NT2/D1 (cell line): Measurements from ENCODE around the gene VSTM2B.

Experiments used
- DNase-seq: peaks from one replicate; pipeline ENCODE4 v3.0.0-alpha.2; 2011; ENCODE audit warnings: low read depth, low spot score
- H3K27me3 ChIP-seq: 2 replicates; pipeline ENCODE4 v1.6.0; 2011; ENCODE audit warnings: mild to moderate bottlenecking; ENCODE audit not compliant: insufficient read length, insufficient read depth
- H3K36me3 ChIP-seq: 2 replicates; pipeline ENCODE4 v1.6.1; 2011; ENCODE audit warnings: mild to moderate bottlenecking, low read length, mixed read lengths; ENCODE audit not compliant: insufficient read depth, insufficient read length
- H3K4me1 ChIP-seq: 2 replicates; pipeline ENCODE4 v1.5.1; 2011; ENCODE audit not compliant: insufficient read depth, insufficient read length
- H3K4me3 ChIP-seq: 2 replicates; pipeline ENCODE4 v1.5.1; 2011; ENCODE audit warnings: low read depth; ENCODE audit not compliant: insufficient read length
- H3K9ac ChIP-seq: 2 replicates; pipeline ENCODE4 v1.6.0; 2011; ENCODE audit warnings: low read depth; ENCODE audit not compliant: insufficient read length
- H3K9me3 ChIP-seq: 2 replicates; pipeline ENCODE4 v1.5.1; 2011; ENCODE audit warnings: mild to moderate bottlenecking, low read length; ENCODE audit not compliant: insufficient read depth
- SUZ12 ChIP-seq: IDR thresholded peaks from 2 replicates; pipeline ENCODE4 v1.6.1; 2011; ENCODE audit not compliant: insufficient read length, insufficient read depth; ENCODE audit errors: extremely low read depth
- YY1 ChIP-seq: IDR thresholded peaks from 2 replicates; pipeline ENCODE4 v1.6.1; 2011; ENCODE audit not compliant: insufficient read length, insufficient read depth
- ZNF274 ChIP-seq: IDR thresholded peaks from 2 replicates; pipeline ENCODE4 v1.6.1; 2011; ENCODE audit warnings: mild to moderate bottlenecking, low read depth, low read length

Gene VSTM2B

DNA sequence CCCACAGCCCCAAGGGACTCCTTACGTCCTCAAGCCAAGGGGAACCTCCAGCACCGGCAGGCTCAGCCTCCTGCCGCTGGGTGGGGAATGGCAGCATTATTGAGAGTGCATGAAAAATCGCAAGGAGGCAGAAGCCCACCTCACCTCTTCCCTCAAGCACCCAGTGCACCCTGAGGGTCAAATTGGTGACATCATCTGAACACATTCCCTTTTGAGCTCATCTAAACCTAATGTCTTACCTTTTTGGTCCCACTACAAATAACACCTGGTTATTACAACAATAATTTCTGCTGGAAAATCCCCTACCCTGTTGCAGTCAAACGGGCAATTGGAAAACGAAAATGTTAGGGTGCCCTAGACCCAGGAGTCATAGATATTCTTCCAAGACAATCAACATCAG, 68.1 kb downstream of the VSTM2B start:
- DNase-seq, result no peak
- peaks cover 3% of the 10 kb centered on the region for H3K4me1 ChIP-seq
- TF ChIP-seq ZNF274 (no peak), SUZ12 (no peak), YY1 (no peak)
- H3K27me3 ChIP-seq, result peaks cover 10% of the 10 kb centered on the region
- H3K36me3 ChIP-seq, result no peaks in the 10 kb centered on the region
- no peak overlapping the region for H3K4me3 ChIP-seq
- H3K9ac ChIP-seq, result no peak overlapping the region
- peaks cover 6% of the 10 kb centered on the region; the same call in 1 of the 2 replicates for H3K9me3 ChIP-seq

DNA sequence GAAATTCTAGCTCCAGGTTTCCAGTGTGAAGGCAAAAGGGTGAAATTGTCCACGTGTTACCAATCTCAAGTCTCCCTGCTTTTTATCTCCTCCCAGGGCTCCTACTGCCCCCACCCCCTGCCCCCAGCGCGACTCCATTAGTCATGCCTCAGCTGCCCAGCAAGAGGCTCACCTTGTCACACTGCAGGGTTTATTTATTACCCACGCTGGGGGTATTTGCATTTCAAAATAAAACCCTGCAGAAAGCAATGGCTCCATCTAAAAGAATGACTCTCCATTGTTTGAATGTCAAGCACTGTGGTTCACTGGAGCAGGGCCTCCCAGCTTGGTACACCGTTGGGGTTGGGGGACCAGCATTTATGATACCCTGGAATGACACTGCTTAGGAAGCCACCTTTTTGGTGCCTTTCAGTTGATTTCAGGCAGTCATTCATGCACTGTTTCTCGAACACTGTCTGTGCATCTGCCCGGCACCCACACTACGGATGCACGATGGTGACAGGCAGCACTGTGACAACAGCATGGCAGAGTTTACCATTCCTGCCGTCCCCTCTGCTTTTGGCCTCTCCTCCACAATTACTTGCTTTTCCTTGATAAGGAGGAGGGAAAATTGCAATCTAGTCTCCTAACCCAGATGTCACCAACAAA, 70.4 kb downstream of the VSTM2B start:
- H3K9me3 ChIP-seq, result no peaks in the 10 kb centered on the region
- H3K27me3 ChIP-seq, result peaks cover 10% of the 10 kb centered on the region
- no peak overlapping the region for H3K4me3 ChIP-seq
- no peak for TF ChIP-seq ZNF274
- no peak for TF ChIP-seq YY1
- TF ChIP-seq SUZ12, result no peak
- no peaks in the 10 kb centered on the region for H3K36me3 ChIP-seq
- DNase-seq, result no peak
- no peak overlapping the region for H3K9ac ChIP-seq
- peaks cover 3% of the 10 kb centered on the region for H3K4me1 ChIP-seq

DNA sequence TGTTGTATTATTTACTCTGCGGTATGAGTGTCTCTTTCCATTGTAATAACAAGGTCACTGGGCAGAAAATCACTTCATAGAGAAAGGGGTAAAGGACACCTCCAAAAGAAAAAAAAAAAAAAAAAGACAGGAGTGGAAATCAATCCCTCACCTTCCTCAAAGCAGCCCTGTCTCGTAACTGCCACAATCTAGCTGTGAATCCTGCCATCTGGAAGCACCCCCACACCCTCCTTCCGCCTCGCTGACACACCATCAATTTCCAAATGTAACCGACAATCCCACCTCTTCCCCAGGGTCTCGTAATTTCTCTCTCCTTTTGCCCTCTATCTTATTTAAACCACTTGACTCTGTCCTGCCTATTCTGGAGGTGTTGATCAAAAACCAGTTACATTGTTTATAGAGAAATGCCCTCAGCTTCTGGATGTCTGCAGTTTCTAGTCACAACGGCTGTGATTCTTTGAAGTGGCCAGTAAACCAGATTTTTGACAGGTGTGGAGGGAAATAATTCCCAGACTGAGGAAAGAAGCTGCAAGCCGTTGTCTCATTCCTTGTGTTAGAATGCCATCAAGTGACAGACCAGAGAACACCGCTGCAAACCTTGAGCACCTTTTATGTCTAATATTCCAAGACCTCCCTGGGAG, 71.2 kb downstream of the VSTM2B start:
- H3K27me3 ChIP-seq, result peaks cover 10% of the 10 kb centered on the region
- DNase-seq, result no peak
- no peak overlapping the region for H3K4me3 ChIP-seq
- TF ChIP-seq YY1 (no peak), ZNF274 (no peak), SUZ12 (no peak)
- no peak overlapping the region for H3K9ac ChIP-seq
- H3K9me3 ChIP-seq, result no peaks in the 10 kb centered on the region
- H3K4me1 ChIP-seq, result peaks cover 3% of the 10 kb centered on the region
- H3K36me3 ChIP-seq, result no peaks in the 10 kb centered on the region

DNA sequence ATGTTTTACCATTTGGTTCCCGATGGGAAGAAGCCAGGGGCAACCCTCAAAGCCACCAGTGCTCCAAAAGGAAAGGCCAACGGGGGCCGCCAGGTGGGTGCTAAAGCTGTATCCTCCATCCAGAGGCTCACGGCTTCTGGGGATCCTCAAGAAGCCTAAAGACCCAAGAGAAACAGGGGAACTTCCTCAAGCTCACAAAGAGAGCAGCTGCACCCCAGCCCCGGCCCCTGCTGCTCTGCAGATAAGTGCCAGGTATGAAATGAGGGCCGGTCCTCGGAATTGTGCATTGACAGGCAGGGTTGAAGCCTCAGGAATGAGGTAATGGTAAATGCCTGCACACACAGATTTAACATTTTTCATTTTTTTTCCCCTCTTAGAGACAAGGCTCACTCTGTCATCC, 72.2 kb downstream of the VSTM2B start:
- Histone ChIP-seq H3K9ac (no peak overlapping the region), H3K27me3 (peaks cover 8% of the 10 kb centered on the region), H3K4me1 (peaks cover 3% of the 10 kb centered on the region), H3K4me3 (no peak overlapping the region), H3K36me3 (no peaks in the 10 kb centered on the region), H3K9me3 (no peaks in the 10 kb centered on the region)
- no peak for TF ChIP-seq YY1
- TF ChIP-seq ZNF274, result no peak
- TF ChIP-seq SUZ12, result no peak
- no peak for DNase-seq

DNA sequence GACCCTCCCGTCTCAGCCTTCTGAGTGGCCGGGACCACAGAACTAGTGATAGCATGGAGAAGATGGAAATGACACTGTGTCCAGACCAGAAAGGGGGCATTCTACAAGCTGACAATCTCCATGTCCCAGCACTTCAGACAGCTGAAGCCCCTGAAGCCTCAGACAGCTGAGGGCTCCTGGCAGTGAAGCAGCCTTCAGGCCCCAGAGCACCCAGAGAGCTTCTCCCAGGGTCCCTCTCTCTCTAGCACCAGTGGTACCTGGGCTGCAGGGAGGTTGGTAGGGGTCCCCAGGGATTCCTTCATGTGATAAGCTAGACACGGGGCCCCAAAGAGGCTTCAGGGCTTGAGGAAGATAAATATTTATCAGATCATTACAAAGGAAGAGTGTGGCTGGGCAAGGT, 72.7 kb downstream of the VSTM2B start:
- H3K27me3 ChIP-seq, result peaks cover 6% of the 10 kb centered on the region
- no peak for DNase-seq
- H3K4me1 ChIP-seq, result peaks cover 3% of the 10 kb centered on the region
- TF ChIP-seq SUZ12 (no peak), ZNF274 (no peak), YY1 (no peak)
- no peaks in the 10 kb centered on the region for H3K9me3 ChIP-seq
- H3K36me3 ChIP-seq, result no peaks in the 10 kb centered on the region
- H3K9ac ChIP-seq, result no peak overlapping the region
- no peak overlapping the region for H3K4me3 ChIP-seq

DNA sequence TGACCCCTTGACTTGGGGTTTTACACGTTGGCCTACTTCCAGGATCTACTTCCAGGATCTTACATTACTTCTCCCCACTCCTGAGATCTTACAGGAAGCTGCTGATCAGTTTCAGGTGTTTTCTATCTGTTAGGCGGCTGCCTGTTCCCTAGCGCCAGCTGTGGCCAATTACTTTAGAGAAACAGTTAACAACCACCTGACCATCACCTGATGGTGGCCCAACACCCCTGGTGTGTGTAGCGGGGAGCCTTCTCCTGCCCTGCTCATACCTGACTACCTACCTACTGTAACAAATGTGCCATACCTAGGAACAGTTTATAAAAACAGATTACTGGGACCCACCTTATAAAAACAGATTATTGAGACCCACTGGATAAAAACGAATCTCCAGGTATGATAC, 77.5 kb downstream of the VSTM2B start:
- Histone ChIP-seq H3K27me3 (no peaks in the 10 kb centered on the region), H3K36me3 (peaks cover under 1% of the 10 kb centered on the region), H3K9ac (no peak overlapping the region), H3K9me3 (no peaks in the 10 kb centered on the region), H3K4me3 (no peak overlapping the region), H3K4me1 (peaks cover 3% of the 10 kb centered on the region)
- no peak for TF ChIP-seq YY1
- no peak for TF ChIP-seq SUZ12
- no peak for TF ChIP-seq ZNF274
- DNase-seq, result no peak

DNA sequence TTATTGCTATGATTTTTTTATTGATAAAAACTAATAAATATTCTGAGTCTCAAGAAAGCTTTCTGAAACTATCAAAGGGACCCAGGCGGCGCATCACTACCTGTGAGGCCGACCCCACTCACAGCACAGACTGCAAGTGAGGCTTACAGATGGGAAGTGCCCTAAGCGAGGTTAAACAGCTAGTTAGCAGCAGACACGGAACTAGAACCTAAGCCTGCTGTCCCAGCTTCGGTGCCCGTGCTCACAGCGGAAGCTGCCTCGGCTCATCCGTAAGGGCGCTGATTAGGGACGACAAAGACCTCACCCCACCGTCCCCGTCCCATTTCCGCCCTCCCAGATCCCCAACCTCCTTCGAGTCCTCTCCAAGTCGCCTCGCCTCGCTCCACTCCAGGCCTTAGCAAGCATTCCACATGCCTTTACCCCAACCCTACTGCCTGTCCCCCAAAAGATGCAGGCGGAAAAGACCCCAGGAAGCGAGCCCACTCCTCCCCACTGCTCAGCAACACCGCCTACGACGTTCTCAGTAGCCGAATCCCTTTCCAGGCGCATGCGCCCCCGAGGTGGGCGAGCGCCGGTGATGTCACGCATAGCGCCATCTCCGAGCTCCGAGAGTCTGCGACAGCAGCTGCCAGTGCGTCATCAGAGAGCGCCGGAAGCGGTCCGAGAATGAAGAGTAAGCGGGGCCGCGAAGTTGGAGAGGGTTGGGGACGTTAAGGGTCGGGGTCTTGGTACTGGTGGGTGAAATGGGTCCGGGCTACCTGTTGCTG, 80.0 kb downstream of the VSTM2B start, which contains the start of gene POP4:
Gene POP4 (plus strand): TSS at position 631 of the 767 bp plus-strand sequence. CDS start 36 bp downstream, at position 667.
- Histone ChIP-seq H3K9ac (peak within 1 kb of the TSS; percentile 99), H3K4me3 (peak within 1 kb of the TSS; percentile 97), H3K36me3 (peaks cover 24% of the 10 kb centered on the region), H3K4me1 (no peaks in the 10 kb centered on the region), H3K9me3 (no peaks in the 10 kb centered on the region), H3K27me3 (no peaks in the 10 kb centered on the region)
- DNase-seq, result peak; percentile 87
- TF ChIP-seq YY1 (no peak), ZNF274 (no peak), SUZ12 (no peak)
